HL-60/S4 treated with retinoic acid at 250 ng/mL for 4 days and 3 days (cell line): Measurements from ENCODE around the gene CD27.
"Not testable (repeated sequence)": the region's sequence is repeated elsewhere in the genome, so short reads cannot be mapped to it uniquely, and the experiment has no call there.

Experiments
- in situ Hi-C: fragments of 300-500 bp; cut with MboI; formaldehyde crosslinking; loops from 2 replicates; pipeline ENCODE4 v1.7.0; 2022; ENCODE audit warnings: low sequenced_read_pairs

The CD27 gene

DNA sequence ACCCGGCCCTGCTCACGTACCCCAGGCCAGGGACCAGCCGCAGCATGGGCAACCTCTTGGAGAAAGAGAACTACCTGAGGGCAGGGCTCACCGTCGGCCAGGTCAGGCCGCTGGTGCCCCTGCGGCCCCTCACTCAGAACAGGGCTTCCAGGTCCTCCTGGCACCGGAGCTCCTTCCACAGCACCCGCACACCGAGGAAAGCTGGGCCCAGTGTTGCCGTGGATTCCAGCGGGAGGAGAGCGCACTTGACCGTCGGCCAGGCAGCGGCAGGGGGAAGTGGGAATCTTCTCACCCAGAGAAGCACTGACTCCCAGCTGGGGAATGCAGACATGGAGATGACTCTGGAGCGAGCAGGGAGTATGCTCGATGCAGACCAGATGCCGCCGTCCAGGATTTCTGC, 33.7 kb downstream of the CD27 start:
- in situ Hi-C loops, result no loop called here

DNA sequence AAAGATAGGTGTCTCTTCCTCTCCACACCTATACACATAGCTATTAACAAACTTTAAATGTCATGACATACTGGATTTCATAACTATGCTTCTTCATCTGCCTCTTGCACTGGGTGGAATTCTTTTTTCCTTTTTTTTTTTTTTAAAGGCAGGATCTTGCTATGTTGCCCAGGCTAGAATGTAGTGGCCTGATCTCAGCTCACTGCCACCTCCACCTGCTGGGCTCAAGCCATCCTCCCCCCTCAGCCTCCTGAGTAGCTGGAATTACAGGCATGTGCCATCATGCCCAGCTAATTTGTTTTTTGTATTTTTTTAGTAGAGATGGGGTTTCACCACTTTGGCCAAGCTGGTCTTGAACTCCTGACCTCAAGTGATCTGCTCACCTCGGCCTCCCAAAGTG, 43.5 kb downstream of the CD27 start:
- in situ Hi-C loops, result no loop called here

DNA sequence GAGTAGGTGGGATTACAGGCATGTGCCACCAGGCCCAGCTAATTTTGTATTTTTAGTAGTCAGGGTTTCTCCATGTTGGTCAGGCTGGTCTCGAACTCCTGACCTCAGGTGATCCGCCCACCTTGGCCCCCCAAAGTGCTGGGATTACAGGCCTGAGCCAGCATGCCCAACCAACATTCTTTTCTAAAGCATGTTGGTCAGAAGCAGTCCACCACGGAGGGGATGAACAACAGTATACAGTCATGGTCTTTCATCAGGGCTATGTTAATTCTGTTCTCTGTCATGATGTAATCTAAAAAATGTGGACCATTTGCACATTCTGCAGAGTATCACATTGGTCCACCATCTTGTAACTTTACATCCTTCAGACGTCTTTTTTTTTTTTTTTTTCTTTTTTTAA, 44.7 kb downstream of the CD27 start:
- in situ Hi-C loops, result no loop called here

DNA sequence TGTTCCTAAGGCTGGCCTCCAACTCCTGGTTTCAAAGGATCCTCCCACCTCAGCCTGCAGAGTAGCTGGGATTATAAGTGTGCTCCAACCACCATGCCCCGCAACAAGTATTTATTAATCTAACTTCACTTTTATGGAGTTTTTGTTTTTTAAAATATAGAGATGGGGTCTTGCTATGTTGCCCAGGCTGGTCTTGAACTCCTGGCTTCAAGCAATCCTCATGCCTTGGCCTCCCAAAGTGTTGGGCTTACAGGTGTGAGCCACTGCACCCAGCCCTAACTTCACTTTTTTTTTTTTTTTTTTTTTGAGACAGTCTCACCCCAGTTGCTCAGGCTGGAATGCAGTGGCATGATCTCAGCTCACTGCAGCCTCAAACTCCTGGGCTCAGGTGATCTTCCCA, 45.9 kb downstream of the CD27 start:
- in situ Hi-C loops, result not testable (repeated sequence)

DNA sequence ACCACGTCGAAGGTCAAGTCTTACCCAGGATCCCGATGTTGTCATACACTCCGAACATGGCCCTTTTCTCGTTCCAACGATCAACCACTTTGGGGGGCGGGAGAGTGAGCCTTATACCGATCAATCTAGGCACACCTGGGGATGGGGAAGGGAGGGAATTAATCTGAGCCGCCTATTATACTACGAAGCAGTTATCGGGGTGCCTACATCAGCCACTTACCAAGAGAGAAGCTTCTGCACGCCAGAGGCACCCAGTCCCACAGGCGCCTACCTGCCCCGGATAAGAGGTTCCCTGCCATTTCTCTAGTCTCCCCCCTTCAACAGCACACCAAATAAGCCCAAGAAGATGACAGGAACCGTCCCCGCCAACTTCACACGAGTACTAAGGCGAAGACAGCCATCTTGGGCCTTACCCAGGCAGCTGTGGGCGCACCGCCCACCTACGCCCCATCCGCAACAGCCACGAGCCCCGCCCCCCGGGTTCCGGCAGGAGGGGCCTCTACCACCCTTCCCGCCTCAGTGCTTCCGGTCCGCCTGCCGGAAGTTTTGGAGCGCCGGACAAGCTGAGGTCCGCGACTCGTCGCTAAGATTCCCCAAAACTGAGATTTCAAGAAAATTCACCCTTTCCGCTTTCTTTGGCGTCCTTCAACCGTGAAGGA, 48.2 kb downstream of the CD27 start, which contains the start of gene MRPL51:
Gene MRPL51, minus strand, starts transcription at position 425 of the 659 bp plus-strand sequence. Its CDS starts 126 bp downstream, at position 299.
- in situ Hi-C loops, result no loop called here

DNA sequence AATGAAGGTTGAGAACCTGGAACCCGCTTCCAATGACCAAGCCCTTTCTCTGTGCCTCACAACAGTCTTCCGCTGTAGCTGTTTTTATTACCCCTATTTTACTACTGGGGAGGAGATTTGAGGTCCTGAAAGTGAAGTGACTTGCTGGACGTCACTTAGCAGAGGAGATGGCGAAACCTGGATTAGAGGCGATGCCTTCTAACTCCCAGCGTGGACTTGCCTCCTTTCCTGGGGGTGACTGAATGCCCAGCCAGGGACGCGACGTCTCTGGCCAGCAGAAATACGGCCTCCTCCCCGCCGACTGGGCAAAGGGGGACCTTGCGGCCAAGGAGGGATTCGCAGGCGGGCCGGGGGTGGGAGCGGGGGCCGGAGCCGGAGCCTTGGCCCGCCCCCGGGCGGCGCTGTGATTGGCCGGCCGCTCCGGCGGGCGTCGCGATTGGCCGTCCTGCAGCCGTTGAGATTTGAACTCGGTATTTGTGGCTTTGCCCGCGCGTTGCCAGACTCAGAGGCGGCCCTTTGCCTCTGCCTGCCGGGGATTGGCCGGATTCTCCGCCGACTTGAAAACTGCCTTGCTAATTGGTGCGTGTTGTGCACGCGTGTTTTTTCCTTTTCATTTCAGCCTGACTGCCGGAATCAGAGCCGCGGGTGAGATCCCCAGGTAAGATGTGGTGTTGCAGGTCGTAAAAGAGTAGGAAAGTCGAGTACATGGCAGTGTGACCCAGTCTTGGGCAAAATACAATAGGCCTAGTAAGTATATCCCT, 48.9 kb downstream of the CD27 start, which contains the start of gene NCAPD2:
Gene NCAPD2, plus strand, starts transcription at position 606 of the 761 bp plus-strand sequence. CDS start 997 bp downstream, outside the sequence.
- in situ Hi-C loops, result no loop called here

DNA sequence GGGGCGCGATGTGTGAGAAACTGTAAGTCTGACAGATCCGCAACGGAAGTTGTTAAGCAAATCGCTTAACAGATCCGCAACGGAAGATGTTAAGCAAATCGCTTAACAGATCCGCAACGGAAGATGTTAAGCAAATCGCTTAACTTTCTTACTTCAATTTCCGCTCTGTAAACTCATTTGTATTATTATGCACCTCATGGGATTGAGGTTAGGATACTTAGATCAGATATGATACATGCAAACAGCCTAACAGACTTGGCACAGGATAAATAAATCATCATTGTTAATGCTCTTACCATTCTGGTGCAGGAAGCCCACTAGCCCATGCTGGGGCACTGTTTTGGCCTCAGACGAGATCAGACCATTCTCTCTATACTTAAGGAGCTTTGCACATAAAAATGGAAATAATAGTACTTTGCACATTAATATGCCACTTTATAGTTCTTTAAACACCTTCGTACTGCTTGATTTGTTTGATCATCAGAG, 49.5 kb downstream of the CD27 start:
- in situ Hi-C loops, result no loop called here

DNA sequence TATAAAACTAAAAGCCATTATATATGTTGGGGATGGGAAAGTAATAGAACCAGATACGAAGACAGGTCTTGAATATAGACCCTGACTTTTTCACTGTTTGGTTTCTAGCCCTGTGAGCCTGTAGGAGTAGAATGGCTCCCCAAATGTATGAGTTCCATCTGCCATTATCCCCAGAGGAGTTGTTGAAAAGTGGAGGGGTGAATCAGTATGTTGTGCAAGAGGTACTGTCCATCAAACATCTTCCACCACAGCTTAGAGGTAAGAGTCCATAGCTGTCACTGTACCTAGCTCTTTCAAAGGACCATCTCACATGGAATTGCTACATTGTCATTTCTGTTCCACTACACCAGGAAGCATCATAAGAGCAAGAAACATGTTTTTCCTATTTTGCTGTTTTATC, 50.2 kb downstream of the CD27 start:
- in situ Hi-C loops, result no loop called here

DNA sequence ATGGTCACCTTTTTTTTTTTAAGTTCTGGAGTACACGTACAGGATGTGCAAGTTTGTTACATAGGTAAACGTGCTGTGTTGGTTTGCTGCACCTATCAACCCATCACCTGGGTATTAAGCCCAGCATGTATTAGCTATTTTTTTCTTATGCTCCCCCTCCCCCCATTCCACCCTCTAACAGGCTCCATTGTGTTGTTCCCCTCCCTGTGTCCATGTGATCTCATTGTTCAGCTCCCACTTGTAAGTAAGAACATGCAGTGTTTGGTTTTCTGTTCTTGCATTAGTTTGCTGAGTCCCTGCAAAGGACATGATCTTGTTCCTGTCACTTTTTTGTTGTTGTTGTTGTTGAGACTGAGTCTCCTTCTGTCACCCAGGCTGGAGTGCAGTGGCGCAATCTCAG, 52.5 kb downstream of the CD27 start:
- in situ Hi-C loops, result not testable (repeated sequence)

DNA sequence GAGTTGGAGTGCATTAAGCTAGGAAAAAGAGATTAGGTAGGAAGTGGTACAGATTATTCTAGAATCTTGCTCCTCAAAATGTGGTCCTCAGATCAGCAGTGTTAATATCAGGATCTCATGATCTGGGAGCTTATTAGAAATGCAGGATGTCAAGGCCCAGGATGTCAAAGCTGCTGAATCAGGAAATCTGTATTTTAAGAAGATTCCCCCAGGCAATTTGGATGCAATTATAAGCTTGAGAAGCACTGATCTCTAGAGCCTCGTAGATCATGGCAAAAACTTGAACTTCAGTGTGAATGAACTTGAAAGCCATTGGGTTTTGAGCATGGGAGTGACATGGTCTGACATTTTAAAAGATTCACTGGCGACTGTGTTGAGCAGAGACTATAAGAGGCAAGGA, 55.7 kb downstream of the CD27 start:
- in situ Hi-C loops, result no loop called here
